Measurements from ENCODE around the gene TBCD. TPM values are rescaled to one million over a fixed set of nuclear protein-coding genes. Genes with fewer than 3 reads are reported as not detected.

Gene TBCD
- total RNA-seq, 1 experiment from 2014 or later: 129 TPM

- Mint-ChIP-seq H3K4me3 (no peak overlapping the region), H3K27me3 (ENCODE audit: low read depth) (no peaks in the 10 kb centered on the region), H3K4me1 (no peaks in the 10 kb centered on the region), H3K36me3 (ENCODE audit: insufficient read depth in 1 of 3, low read depth in 3 of 3) (peaks cover 34 to 73% (median 57%) of the 10 kb centered on the region in 3 experiments), H3K9me3 (no peaks in the 10 kb centered on the region; a peak in 1 of 5 replicates), H3K27ac (peak overlapping the region in 1 of 3 experiments; percentile 22; a peak in 1 of 7 replicates)
- Histone ChIP-seq H3K56ac (ENCODE audit: insufficient read length, low read depth, low read length) (no peak overlapping the region), H3K18ac (ENCODE audit: insufficient read length, low read depth, low read length) (no peak overlapping the region), H2BK15ac (ENCODE audit: low read depth, low read length) (no peak overlapping the region), H3K4me1 (ENCODE audit: insufficient read depth, low read length) (no peaks in the 10 kb centered on the region), H4K8ac (replicated peaks; ENCODE audit: insufficient read length, low read depth, low read length) (no peak overlapping the region), H3K27me3 (ENCODE audit: insufficient read depth, low read length) (no peaks in the 10 kb centered on the region), H3K14ac (ENCODE audit: insufficient read depth, low read length) (no peak overlapping the region), H2BK5ac (ENCODE audit: insufficient read length, low read length) (no peak overlapping the region), H3K23me2 (ENCODE audit: insufficient read length, low read depth, low read length, poor library complexity, severe bottlenecking) (no peaks in the 10 kb centered on the region), H2AK5ac (ENCODE audit: insufficient read length, low read length) (no peak overlapping the region), H3K4ac (ENCODE audit: low read depth, low read length) (no peak overlapping the region), H3T11ph (ENCODE audit: low read length) (no peak overlapping the region), H4K20me1 (ENCODE audit: control insufficient read depth, insufficient read depth, insufficient read length) (no peaks in the 10 kb centered on the region), H3K4me2 (ENCODE audit: insufficient read depth, insufficient read length, low read length) (no peak overlapping the region), H3K23ac (ENCODE audit: insufficient read length, low read depth, low read length) (no peak overlapping the region), H3K9ac (ENCODE audit: extremely low read depth, insufficient read length, low read length) (no peak overlapping the region), H3K9me3 (ENCODE audit: control insufficient read depth, low read depth, low read length) (no peaks in the 10 kb centered on the region), H2BK120ac (ENCODE audit: low read depth, low read length, poor library complexity, severe bottlenecking) (no peak overlapping the region), H3K79me1 (ENCODE audit: insufficient read depth, low read depth, low read length, poor library complexity, severe bottlenecking) (no peaks in the 10 kb centered on the region), H2AFZ (ENCODE audit: low read length) (no peak overlapping the region), H2BK20ac (ENCODE audit: low read depth, low read length, poor library complexity, severe bottlenecking) (no peak overlapping the region), H3K27ac (ENCODE audit: insufficient read length, low read depth, low read length) (no peak overlapping the region), H4K5ac (ENCODE audit: insufficient read length, low read depth, low read length) (no peak overlapping the region), H3K79me2 (ENCODE audit: insufficient read depth, low read length) (no peaks in the 10 kb centered on the region; the same call in 1 of the 2 replicates), H4K91ac (ENCODE audit: insufficient read length, low read depth, low read length) (no peak overlapping the region), H2BK12ac (ENCODE audit: insufficient read length, low read depth, low read length) (no peak overlapping the region)
- WGBS (ENCODE audit: extremely low coverage, insufficient read length, low lambda C conversion rate): no CpG with 5 or more reads among the region's 16 CpGs
- no peak for DNase-seq
- TF ChIP-seq CTCF (conservative IDR thresholded peaks at IDR 0.05): no peak
Measured at GRCh38 chr17:82901856-82902255, 150.0 kb downstream of the TBCD start.
